Measurements from ENCODE around the gene FGR.

The FGR gene

GRCh38 chr1:27656157-27656893, 21.3 kb upstream of the FGR start:
- Histone ChIP-seq H3K27me3 (ENCODE audit: insufficient read depth, poor library complexity, severe bottlenecking) (no peaks in the 10 kb centered on the region), H3K36me3 (ENCODE audit: low read depth) (no peaks in the 10 kb centered on the region), H3K4me1 (ENCODE audit: insufficient read depth, poor library complexity, severe bottlenecking) (peaks cover 14% of the 10 kb centered on the region), H3K9me3 (ENCODE audit: severe bottlenecking) (no peaks in the 10 kb centered on the region), H3K4me3 (ENCODE audit: severe bottlenecking) (no peak overlapping the region), H3K27ac (ENCODE audit: poor library complexity, severe bottlenecking) (no peak overlapping the region)
- ATAC-seq (ENCODE audit: low read depth) (0 out of 3 replicates have a peak, but pooled peaks have one; percentile 19), DNase-seq (ENCODE audit: low spot score) (no peak)
- TF ChIP-seq, protein P1, sequence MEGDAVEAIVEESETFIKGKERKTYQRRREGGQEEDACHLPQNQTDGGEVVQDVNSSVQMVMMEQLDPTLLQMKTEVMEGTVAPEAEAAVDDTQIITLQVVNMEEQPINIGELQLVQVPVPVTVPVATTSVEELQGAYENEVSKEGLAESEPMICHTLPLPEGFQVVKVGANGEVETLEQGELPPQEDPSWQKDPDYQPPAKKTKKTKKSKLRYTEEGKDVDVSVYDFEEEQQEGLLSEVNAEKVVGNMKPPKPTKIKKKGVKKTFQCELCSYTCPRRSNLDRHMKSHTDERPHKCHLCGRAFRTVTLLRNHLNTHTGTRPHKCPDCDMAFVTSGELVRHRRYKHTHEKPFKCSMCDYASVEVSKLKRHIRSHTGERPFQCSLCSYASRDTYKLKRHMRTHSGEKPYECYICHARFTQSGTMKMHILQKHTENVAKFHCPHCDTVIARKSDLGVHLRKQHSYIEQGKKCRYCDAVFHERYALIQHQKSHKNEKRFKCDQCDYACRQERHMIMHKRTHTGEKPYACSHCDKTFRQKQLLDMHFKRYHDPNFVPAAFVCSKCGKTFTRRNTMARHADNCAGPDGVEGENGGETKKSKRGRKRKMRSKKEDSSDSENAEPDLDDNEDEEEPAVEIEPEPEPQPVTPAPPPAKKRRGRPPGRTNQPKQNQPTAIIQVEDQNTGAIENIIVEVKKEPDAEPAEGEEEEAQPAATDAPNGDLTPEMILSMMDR (IDR thresholded peaks at IDR 0.05; ENCODE audit: poor library complexity, severe bottlenecking): no peak

DNA sequence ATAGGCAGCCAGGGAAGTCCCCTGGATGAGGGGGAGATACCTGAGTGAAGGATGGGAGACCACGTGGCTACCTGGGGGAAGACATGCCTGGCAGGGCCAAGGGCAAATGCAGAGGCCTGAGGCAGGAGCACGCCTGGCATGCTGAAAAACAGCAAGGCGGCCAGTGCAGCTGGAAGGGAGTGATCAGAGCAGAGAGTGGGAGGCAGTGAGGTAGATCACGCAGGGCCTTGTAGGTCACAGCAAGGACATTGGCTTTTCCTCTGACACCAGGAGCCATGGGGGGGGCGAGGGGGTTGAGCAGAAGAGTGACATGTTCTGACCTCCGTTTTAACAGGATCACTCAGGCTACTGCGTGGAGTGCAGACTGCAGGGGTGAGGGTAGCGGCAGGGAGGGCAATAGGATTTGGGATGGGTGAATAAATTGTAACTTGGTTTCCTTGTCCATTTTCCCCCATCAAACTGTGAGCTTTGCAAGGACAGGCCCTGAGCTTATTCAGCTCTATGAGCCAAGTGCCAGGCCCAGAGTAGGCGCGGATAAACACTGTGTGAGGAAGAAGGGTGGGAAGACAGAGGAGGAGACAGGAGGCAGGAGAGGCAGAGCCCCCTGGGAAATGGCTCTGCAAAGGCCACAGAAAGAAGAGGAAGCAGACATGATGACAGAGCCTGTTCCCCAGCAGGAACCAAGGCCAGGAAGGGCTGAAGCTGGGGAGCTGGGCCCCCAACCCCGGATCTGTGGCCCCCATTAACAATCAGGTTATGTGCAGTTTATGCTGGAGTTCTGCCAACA, 20.4 kb upstream of the FGR start:
- H3K4me1 ChIP-seq (ENCODE audit: insufficient read depth, poor library complexity, severe bottlenecking): peaks cover 21% of the 10 kb centered on the region
- no peak overlapping the region for H3K4me3 ChIP-seq (ENCODE audit: severe bottlenecking)
- no peaks in the 10 kb centered on the region for H3K36me3 ChIP-seq (ENCODE audit: low read depth)
- TF ChIP-seq, protein P1 (IDR thresholded peaks at IDR 0.05; ENCODE audit: poor library complexity, severe bottlenecking): no peak
- H3K27ac ChIP-seq (ENCODE audit: poor library complexity, severe bottlenecking): no peak overlapping the region
- DNase-seq (ENCODE audit: low spot score): no peak
- no peaks in the 10 kb centered on the region for H3K27me3 ChIP-seq (ENCODE audit: insufficient read depth, poor library complexity, severe bottlenecking)
- ATAC-seq (ENCODE audit: low read depth): no peak
- no peaks in the 10 kb centered on the region for H3K9me3 ChIP-seq (ENCODE audit: severe bottlenecking)

GRCh38 chr1:27652111-27652864, 17.3 kb upstream of the FGR start:
- ATAC-seq (ENCODE audit: low read depth) (no peak), DNase-seq (ENCODE audit: low spot score) (no peak)
- Histone ChIP-seq H3K36me3 (ENCODE audit: low read depth) (no peaks in the 10 kb centered on the region), H3K4me1 (ENCODE audit: insufficient read depth, poor library complexity, severe bottlenecking) (peaks cover 10% of the 10 kb centered on the region), H3K9me3 (ENCODE audit: severe bottlenecking) (no peaks in the 10 kb centered on the region), H3K27me3 (ENCODE audit: insufficient read depth, poor library complexity, severe bottlenecking) (no peaks in the 10 kb centered on the region), H3K4me3 (ENCODE audit: severe bottlenecking) (no peak overlapping the region), H3K27ac (ENCODE audit: poor library complexity, severe bottlenecking) (no peak overlapping the region)
- TF ChIP-seq, protein P1 (IDR thresholded peaks at IDR 0.05; ENCODE audit: poor library complexity, severe bottlenecking): no peak

- peaks cover 10% of the 10 kb centered on the region for H3K4me1 ChIP-seq (ENCODE audit: insufficient read depth, poor library complexity, severe bottlenecking)
- DNase-seq (ENCODE audit: low spot score): no peak
- no peak overlapping the region for H3K27ac ChIP-seq (ENCODE audit: poor library complexity, severe bottlenecking)
- H3K27me3 ChIP-seq (ENCODE audit: insufficient read depth, poor library complexity, severe bottlenecking): no peaks in the 10 kb centered on the region
- no peaks in the 10 kb centered on the region for H3K9me3 ChIP-seq (ENCODE audit: severe bottlenecking)
- no peak overlapping the region for H3K4me3 ChIP-seq (ENCODE audit: severe bottlenecking)
- TF ChIP-seq, protein P1 (IDR thresholded peaks at IDR 0.05; ENCODE audit: poor library complexity, severe bottlenecking): no peak
- ATAC-seq (ENCODE audit: low read depth): peak; percentile 79
- no peaks in the 10 kb centered on the region for H3K36me3 ChIP-seq (ENCODE audit: low read depth)
Observed at GRCh38 chr1:27650539-27651175, 15.7 kb upstream of the FGR start.

All from RWPE2 (cell line).